ENCODE results near the gene H3-3A.

The H3-3A gene

GRCh38 chr1:226054519-226055327, 7.8 kb upstream of the H3-3A start:
- no peak for DNase-seq

GRCh38 chr1:226059709-226060108, 2.8 kb upstream of the H3-3A start:
- no peak for DNase-seq

GRCh38 chr1:226060427-226060826, 2.1 kb upstream of the H3-3A start:
- no peak for DNase-seq

- peak; percentile 81 for DNase-seq
These were observed 1.3 kb upstream of the H3-3A start for GRCh38 chr1:226061068-226061840.

DNA sequence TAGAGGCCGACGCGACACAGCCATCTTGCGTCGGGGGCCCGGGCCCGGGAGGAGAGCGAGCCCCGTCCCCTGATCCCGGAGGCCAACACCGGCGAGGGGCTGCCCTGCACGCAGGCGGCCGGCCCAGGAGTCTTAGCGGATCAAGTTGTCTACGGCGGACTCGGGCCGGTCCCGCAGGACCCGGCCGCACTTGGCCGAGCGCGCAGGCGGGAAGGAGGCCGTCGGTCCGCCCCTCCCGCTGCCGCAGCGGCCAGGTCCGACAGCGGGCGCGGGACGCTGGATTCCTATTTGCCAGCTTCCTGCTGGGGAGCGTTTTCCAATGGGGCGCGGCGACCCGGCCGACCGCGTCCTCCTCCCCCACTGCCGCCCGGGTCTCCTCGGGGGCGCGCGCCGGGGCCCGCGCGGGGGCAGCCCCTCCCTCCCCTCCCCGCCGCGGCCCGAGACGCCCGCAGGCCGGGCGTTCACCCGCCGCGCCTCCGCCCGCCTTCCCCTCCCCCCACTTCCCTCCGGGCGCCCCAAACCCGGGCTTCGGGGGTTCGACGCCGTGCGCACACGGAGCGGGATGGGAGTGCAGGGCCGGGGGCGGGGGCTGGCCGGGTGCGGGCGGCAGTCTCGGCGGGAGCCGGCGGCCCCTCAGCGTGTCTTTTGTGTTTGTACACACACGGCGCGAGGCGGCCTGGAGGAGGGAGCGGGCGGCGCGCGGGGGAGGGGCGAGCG, 517 bp upstream of the H3-3A start:
- peak; percentile 91 for DNase-seq

GRCh38 chr1:226063224-226063976, 884 bp downstream of the H3-3A start:
- peak; percentile 66 for DNase-seq

GRCh38 chr1:226063977-226064815, 1.7 kb downstream of the H3-3A start:
- DNase-seq, result peak; percentile 71

GRCh38 chr1:226064816-226065248, 2.3 kb downstream of the H3-3A start:
- DNase-seq, result peak; percentile 80

- no peak for DNase-seq
These were observed 4.0 kb downstream of the H3-3A start for GRCh38 chr1:226066415-226067078.

- DNase-seq, result no peak
These were observed 7.4 kb downstream of the H3-3A start for GRCh38 chr1:226069811-226070489.

DNA sequence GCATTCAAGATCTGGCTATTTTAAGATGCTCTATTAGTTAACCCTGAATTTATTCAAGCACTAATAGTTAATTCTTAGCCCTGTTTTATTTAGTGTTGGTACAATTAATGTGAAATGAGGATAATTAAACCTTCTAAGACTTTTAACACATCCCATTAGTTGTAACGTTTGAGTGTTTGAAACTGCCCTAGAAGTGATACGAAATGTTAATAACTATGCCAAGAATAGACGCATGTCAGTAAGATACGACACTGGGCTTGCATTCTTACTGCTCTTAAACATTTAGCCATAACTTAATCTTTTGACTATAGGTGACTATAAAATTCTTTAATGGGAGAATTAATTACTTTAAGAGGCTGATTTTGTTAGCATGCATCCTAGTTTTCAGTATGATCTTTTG, 9.8 kb downstream of the H3-3A start:
- no peak for DNase-seq

- DNase-seq, result no peak
These were observed 10.9 kb downstream of the H3-3A start for GRCh38 chr1:226073184-226073950.

DNA sequence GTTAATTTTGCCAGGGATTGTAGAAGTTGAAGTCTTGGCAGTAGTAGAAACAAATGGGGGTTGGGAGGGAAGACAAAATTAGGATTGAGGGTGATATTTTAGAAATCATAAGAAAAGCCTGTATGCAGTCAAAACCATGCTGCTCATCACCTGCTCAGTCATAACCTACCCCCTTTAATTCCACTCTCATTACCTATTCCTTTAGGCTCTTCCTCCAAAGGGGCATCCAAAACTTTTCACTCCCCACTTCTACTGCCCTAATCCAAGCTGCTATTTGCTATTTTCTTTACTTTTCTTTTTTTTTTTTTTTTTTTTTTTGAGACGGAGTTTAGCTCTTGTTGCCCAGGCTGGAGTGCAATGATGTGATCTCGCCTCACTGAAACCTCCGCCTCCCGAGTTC, 11.5 kb downstream of the H3-3A start:
- no peak for DNase-seq

DNA sequence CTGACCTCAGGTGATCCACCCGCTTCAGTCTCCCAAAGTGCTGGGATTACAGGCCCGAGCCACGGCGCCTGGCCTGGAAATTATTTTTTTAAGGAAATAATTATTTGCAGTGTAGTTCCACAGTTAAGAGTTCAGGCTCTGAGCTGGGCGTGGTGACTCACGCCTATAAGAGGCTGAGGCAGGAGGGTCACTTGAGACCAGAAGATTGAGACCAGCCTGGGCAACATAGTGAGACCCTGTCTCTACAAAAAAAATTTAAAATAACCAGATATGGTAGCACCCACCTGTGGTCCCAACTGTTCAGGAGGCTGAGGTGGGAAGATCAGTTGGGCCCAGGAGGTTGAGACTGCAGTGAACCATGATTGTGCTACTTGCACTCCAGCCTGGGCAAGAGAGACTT, 13.9 kb downstream of the H3-3A start:
- DNase-seq, result no peak

DNA sequence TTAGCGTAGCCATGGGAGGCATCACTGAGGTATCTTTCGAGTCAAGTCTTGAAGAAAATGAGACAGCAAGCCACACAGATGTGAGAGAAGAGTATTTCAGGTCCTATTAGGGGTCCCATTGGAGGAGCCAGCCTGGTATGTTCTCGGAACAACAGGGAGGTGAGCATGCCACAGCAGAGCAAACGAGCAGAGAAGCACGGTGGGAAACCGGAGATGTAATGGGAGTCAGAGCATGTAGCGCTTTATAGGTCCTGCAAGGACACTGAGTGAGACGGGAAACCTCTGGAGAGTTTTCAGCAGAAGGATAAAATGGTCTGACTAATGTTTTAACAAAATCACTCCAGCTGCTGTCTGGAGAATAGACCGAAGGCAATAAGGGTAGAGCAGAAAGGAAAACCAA, 15.9 kb downstream of the H3-3A start:
- no peak for DNase-seq

- no peak for DNase-seq
These were observed 20.0 kb downstream of the H3-3A start for GRCh38 chr1:226082587-226082917.

DNA sequence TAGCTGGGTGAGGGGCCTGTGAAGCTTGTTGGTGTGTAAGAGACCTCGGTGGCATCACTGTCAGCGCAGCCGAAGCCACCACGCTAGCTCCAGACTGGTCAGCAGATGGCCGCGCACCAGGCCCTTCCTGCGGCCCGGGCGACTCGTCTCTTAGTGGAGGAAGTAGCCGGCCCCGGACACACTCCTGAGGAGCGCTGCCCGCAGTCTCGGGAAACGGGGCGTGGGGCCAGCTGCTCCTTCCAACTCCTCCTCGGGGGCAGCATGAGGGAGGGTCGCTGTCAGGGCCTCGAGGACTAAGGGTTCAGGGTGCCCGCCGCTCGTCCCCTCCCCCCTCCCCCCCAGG, 20.4 kb downstream of the H3-3A start:
- peak; percentile 64 for DNase-seq

- peak; percentile 87 for DNase-seq
These were observed 21.0 kb downstream of the H3-3A start for GRCh38 chr1:226083302-226084101.

DNA sequence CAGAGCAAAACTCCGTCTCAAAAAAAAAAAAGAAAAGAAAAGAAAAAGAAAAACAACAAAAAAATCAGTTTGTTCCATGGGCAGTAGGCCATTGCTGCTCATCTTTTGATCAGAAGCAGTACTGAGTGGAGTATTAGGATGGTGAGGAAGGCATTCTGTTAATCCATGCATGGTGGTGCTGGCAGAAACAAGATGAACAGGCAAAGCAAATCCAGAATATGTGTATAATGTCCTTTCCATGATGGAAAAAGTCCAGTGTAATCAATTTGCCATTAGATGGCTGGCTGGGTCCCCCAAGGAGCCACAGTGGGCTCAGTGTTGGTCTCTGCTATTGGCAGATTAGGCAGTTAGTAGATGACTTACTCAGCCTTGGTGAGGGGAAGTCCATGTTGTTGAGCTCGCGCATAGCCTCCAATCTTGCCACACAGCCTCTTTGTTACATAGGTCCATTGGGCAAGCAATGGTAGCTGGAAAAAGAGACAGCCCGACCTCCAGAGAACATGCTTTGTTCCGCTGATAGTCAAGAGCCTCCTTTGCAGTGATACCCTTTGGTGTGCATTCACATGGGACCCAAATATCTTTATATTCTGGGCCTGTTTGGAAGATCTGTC, 23.3 kb downstream of the H3-3A start:
- peak; percentile 19 for DNase-seq

All from OCI-M1 (cell line).